HG02763 (cell line): Measurements from ENCODE around the gene ZNRD2.
A peak's percentile ranks its signal among the peaks of the same experiment; 100 is the strongest.

ENCODE experiments used
- ATAC-seq: cut with Tn5 transposase; IDR thresholded peaks from one replicate; pipeline ENCODE4 v1.9.1; 2021; ENCODE audit warnings: mild to moderate bottlenecking, moderate library complexity; ENCODE audit not compliant: unreplicated experiment

The ZNRD2 gene

GRCh38 chr11:65586247-65586630 is 16.0 kb downstream of the ZNRD2 start:
- no peak for ATAC-seq

GRCh38 chr11:65586676-65587075 is 16.4 kb downstream of the ZNRD2 start:
- ATAC-seq = no peak

GRCh38 chr11:65588199-65589054 is 18.1 kb downstream of the ZNRD2 start:
- peak; percentile 78 for ATAC-seq

GRCh38 chr11:65589444-65590239 is 19.4 kb downstream of the ZNRD2 start:
- ATAC-seq = no peak

- no peak for ATAC-seq
Observed at GRCh38 chr11:65590240-65590738, 20.0 kb downstream of the ZNRD2 start.

- no peak for ATAC-seq
Observed at GRCh38 chr11:65591939-65592857, 21.9 kb downstream of the ZNRD2 start.

GRCh38 chr11:65592858-65593517 is 22.7 kb downstream of the ZNRD2 start:
- no peak for ATAC-seq

- no peak for ATAC-seq
Observed at GRCh38 chr11:65593518-65594414, 23.5 kb downstream of the ZNRD2 start.

- no peak for ATAC-seq
Observed at GRCh38 chr11:65595131-65595530, 24.9 kb downstream of the ZNRD2 start.

- no peak for ATAC-seq
Observed at GRCh38 chr11:65595543-65596281, 25.4 kb downstream of the ZNRD2 start, which contains the start of gene KCNK7. TSS of gene KCNK7 (minus strand) at chr11:65595800. CDS start at chr11:65595772, 28 bp downstream.

GRCh38 chr11:65596520-65596919 is 26.2 kb downstream of the ZNRD2 start:
- ATAC-seq = no peak

GRCh38 chr11:65598258-65598699 is 28.0 kb downstream of the ZNRD2 start:
- ATAC-seq = no peak

- ATAC-seq = no peak
Observed at GRCh38 chr11:65599216-65599954, 29.1 kb downstream of the ZNRD2 start.

- no peak for ATAC-seq
Observed at GRCh38 chr11:65599955-65600246, 29.6 kb downstream of the ZNRD2 start.

GRCh38 chr11:65604258-65604657 is 34.0 kb downstream of the ZNRD2 start:
- no peak for ATAC-seq

GRCh38 chr11:65606876-65607613 is 36.8 kb downstream of the ZNRD2 start:
- ATAC-seq = no peak
